Superior temporal gyrus (tissue), 1 donor: ENCODE measurements around the gene ACSL1.

Experiments used
- DNase-seq: peaks from one replicate; pipeline ENCODE4 v3.0.0-alpha.2; 2016; ENCODE audit errors: extremely low spot score

ACSL1 gene

GRCh38 chr4:184825896-184826690 lies at the start of gene ACSL1:
TSS of gene ACSL1 (minus strand) at chr4:184825968. CDS start at chr4:184803514, 22,454 bp downstream.
- DNase-seq = peak; percentile 73

- no peak for DNase-seq
Observed at GRCh38 chr4:184873054-184873453, 47.3 kb upstream of the ACSL1 start.

- DNase-seq = no peak
Observed at GRCh38 chr4:184870718-184871117, 45.0 kb upstream of the ACSL1 start.

- DNase-seq = no peak
Observed at GRCh38 chr4:184868623-184869022, 42.9 kb upstream of the ACSL1 start.

GRCh38 chr4:184863916-184864315 lies 38.1 kb upstream of the ACSL1 start:
- DNase-seq = no peak

- no peak for DNase-seq
Observed at GRCh38 chr4:184861047-184861446, 35.3 kb upstream of the ACSL1 start.

GRCh38 chr4:184860018-184860779 lies 34.4 kb upstream of the ACSL1 start:
- DNase-seq = no peak

GRCh38 chr4:184857441-184858121 lies 31.8 kb upstream of the ACSL1 start:
- no peak for DNase-seq

- DNase-seq = no peak
Observed at GRCh38 chr4:184856277-184856609, 30.5 kb upstream of the ACSL1 start.

- DNase-seq = no peak
Observed at GRCh38 chr4:184854673-184855072, 28.9 kb upstream of the ACSL1 start.

- no peak for DNase-seq
Observed at GRCh38 chr4:184853436-184853835, 27.7 kb upstream of the ACSL1 start.

GRCh38 chr4:184851886-184852285 lies 26.1 kb upstream of the ACSL1 start:
- DNase-seq = no peak

GRCh38 chr4:184851200-184851541 lies 25.4 kb upstream of the ACSL1 start:
- DNase-seq = no peak

- no peak for DNase-seq
Observed at GRCh38 chr4:184850431-184851199, 24.8 kb upstream of the ACSL1 start.

GRCh38 chr4:184850018-184850417 lies 24.2 kb upstream of the ACSL1 start:
- no peak for DNase-seq

GRCh38 chr4:184849185-184849584 lies 23.4 kb upstream of the ACSL1 start:
- DNase-seq = no peak

GRCh38 chr4:184848510-184848909 lies 22.7 kb upstream of the ACSL1 start:
- no peak for DNase-seq

- no peak for DNase-seq
Observed at GRCh38 chr4:184846531-184846930, 20.8 kb upstream of the ACSL1 start.

GRCh38 chr4:184845367-184846021 lies 19.7 kb upstream of the ACSL1 start:
- DNase-seq = no peak

- DNase-seq = no peak
Observed at GRCh38 chr4:184844742-184845141, 19.0 kb upstream of the ACSL1 start.

GRCh38 chr4:184843984-184844554 lies 18.3 kb upstream of the ACSL1 start:
- DNase-seq = no peak
